ENCODE measurements around the gene TEC. TPM values are rescaled to one million over a fixed set of nuclear protein-coding genes. Genes with fewer than 3 reads are reported as not detected.

Gene TEC
- polyA plus RNA-seq, 1 of the 3 experiments (the other 2 are of a cell fraction): 0.85 TPM

DNA sequence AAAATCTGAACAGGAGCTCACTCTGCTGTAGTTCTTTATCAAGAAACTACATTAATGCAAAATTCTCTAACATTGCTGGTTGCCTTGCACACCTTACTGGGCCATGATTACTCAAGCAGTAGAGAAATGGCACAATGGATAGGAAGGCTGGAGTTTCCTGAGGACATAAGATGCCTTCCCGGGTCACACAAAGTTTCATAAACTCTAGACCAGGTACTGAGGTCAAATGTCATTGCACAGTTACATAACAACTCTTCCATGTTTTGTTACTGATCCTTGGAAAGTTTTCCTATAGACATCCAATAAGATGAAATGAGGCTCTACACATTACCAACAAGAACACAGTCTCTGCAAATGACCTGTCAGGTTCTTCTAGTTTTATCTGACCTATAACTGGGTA lies 9.9 kb downstream of the TEC start (continued):
- TF ChIP-seq USF1 (IDR thresholded peaks at IDR 0.05; ENCODE audit: borderline replicate concordance, low read depth) (no peak), EP300 (IDR thresholded peaks at IDR 0.05; ENCODE audit: borderline replicate concordance in 1 of 2, low read depth in 1 of 2, low read length in 1 of 2) (no peak), SMC3 (IDR thresholded peaks at IDR 0.05; ENCODE audit: low read depth, low read length) (no peak), SIN3A (IDR thresholded peaks at IDR 0.05; ENCODE audit: borderline replicate concordance, low read depth, low read length) (no peak), RCOR1 (IDR thresholded peaks at IDR 0.05; ENCODE audit: low read length) (no peak), NRF1 (IDR thresholded peaks at IDR 0.05; ENCODE audit: low read depth, low read length) (no peak)

DNA sequence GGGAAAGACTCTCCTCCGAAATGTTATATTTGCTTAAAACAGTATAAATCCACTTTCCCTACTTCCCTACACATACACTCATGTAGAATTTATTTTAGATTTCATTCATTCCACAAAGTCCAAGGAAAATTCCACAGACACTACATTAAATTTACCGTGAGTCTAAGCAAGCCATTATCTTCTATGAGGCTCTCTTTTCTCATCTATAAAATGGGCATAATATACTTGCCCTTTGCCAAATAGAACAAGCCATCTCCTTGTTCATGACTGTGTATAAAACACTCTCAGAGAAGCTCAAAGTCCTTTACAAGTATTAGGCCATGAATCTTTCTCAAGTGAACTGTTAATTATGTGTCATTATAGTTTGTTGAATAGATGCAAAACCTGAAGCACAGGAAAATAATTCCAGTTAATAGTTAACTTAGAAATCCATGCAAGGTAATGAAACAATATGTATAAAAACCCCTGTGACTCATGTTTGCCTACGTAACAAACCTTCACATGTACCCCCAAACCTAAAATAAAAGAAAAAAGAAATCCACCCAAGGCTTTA lies 10.7 kb downstream of the TEC start:
- Histone ChIP-seq H3F3A (replicated peaks; ENCODE audit: insufficient read depth) (no peaks in the 10 kb centered on the region), H2AFZ (ENCODE audit: low read depth) (no peak overlapping the region), H3K4me1 (ENCODE audit: control insufficient read depth in 1 of 2, insufficient read depth in 2 of 2, low read depth in 1 of 2, low read length in 1 of 2) (peaks cover 0 to 2% of the 10 kb centered on the region in 2 experiments; a peak in 1 of 4 replicates), H3K9me2 (no peaks in the 10 kb centered on the region), H3K27me3 (ENCODE audit: insufficient read depth) (no peaks in the 10 kb centered on the region), H3K9ac (no peak overlapping the region), H3K27ac (ENCODE audit: low read depth in 2 of 2, low read length in 1 of 2) (no peak overlapping the region), H3K9me3 (no peaks in the 10 kb centered on the region), H3K36me3 (replicated peaks in 1 of 2; ENCODE audit: control insufficient read depth in 1 of 2, insufficient read depth in 2 of 2, low read length in 1 of 2) (no peaks in the 10 kb centered on the region), H4K20me1 (ENCODE audit: insufficient read depth) (no peaks in the 10 kb centered on the region), H3K79me2 (ENCODE audit: insufficient read depth) (no peaks in the 10 kb centered on the region), H3K4me3 (ENCODE audit: low read depth in 2 of 2, low read length in 1 of 2) (no peak overlapping the region), H3K4me2 (no peak overlapping the region)
- ChIA-PET CTCF (interaction anchor here (1.3 kb wide), 1 partner anchor 16 kb away, joined by 4 read pairs; no protein-coding TSS in a partner anchor), POLR2A (no interaction called here)
- no peak for TF ChIP-seq FOXM1 (IDR thresholded peaks at IDR 0.05; ENCODE audit: low read depth)
- TF ChIP-seq POLR2AphosphoS5 (IDR thresholded peaks at IDR 0.05; ENCODE audit: low read depth, low read length): no peak
- no peak for TF ChIP-seq FOXJ3 (CRISPR knock-in tag; IDR thresholded peaks at IDR 0.05)
- no peak for TF ChIP-seq ELF1 (IDR thresholded peaks at IDR 0.05)
- TF ChIP-seq RXRA (IDR thresholded peaks at IDR 0.05; ENCODE audit: borderline replicate concordance, low read depth): no peak
- no peak for TF ChIP-seq SMC3 (IDR thresholded peaks at IDR 0.05; ENCODE audit: low read depth, low read length)
- TF ChIP-seq USF1 (IDR thresholded peaks at IDR 0.05; ENCODE audit: borderline replicate concordance, low read depth): no peak
- no peak for TF ChIP-seq CHD2 (IDR thresholded peaks at IDR 0.05; ENCODE audit: low read length, partially characterized antibody)
- no peak for TF ChIP-seq TCF12 (IDR thresholded peaks at IDR 0.05)
- TF ChIP-seq MXI1 (IDR thresholded peaks at IDR 0.05; ENCODE audit: low read depth, low read length): no peak
- no peak for TF ChIP-seq EP300 (IDR thresholded peaks at IDR 0.05; ENCODE audit: borderline replicate concordance in 1 of 2, low read depth in 1 of 2, low read length in 1 of 2)
- TF ChIP-seq TAF1 (IDR thresholded peaks at IDR 0.05; ENCODE audit: borderline replicate concordance, low read depth, low read length): no peak
- no peak for TF ChIP-seq MEF2A (IDR thresholded peaks at IDR 0.05; ENCODE audit: borderline replicate concordance, low read depth)
- no peak for TF ChIP-seq GABPA (IDR thresholded peaks at IDR 0.05; ENCODE audit: low read depth)
- no peak for TF ChIP-seq EZH2phosphoT487 (IDR thresholded peaks at IDR 0.05; ENCODE audit: borderline replicate concordance, low read depth)
- TF ChIP-seq TEAD4 (IDR thresholded peaks at IDR 0.05; ENCODE audit: borderline replicate concordance, insufficient read depth): no peak
- no peak for TF ChIP-seq CTCF (IDR thresholded peaks at IDR 0.05)
- 91% methylated on average over 3 of the region's 3 CpGs for whole genome bisulfite sequencing (ENCODE audit: low lambda C conversion rate)
- DNase-seq: no peak

Measured in SK-N-SH (cell line).